Osteoblast (primary cell): ENCODE results near the gene SMYD2. TPM values are rescaled to one million over a fixed set of nuclear protein-coding genes. Genes with fewer than 3 reads are reported as not detected.

Source experiments
- DNase-seq: peaks from one replicate; pipeline ENCODE4 v3.0.0; 2011; ENCODE audit warnings: low spot score, mixed read lengths; ENCODE audit not compliant: insufficient read length; ENCODE audit errors: missing footprints
- H2AFZ ChIP-seq: 2 replicates; pipeline ENCODE4 v1.6.0; 2011; ENCODE audit warnings: mild to moderate bottlenecking, low read length
- H3K27ac ChIP-seq: 2 replicates; pipeline ENCODE4 v1.5.1; 2011; ENCODE audit warnings: mild to moderate bottlenecking, low read depth, low read length, moderate library complexity
- H3K27me3 ChIP-seq: 2 replicates; pipeline ENCODE4 v1.6.0; 2012; ENCODE audit warnings: mild to moderate bottlenecking, control low read depth, inconsistent platforms, low read length, moderate library complexity; ENCODE audit not compliant: insufficient read depth
- H3K36me3 ChIP-seq: 2 replicates; pipeline ENCODE4 v1.5.1; 2011; ENCODE audit warnings: mild to moderate bottlenecking, low read length, control low read depth, moderate library complexity; ENCODE audit not compliant: insufficient read depth
- H3K4me1 ChIP-seq: 2 replicates; pipeline ENCODE4 v1.5.1; 2011; ENCODE audit warnings: mild to moderate bottlenecking, low read length, control low read depth, moderate library complexity; ENCODE audit not compliant: insufficient read depth
- H3K4me2 ChIP-seq: 2 replicates; pipeline ENCODE4 v1.6.0; 2011; ENCODE audit warnings: mild to moderate bottlenecking, low read length; ENCODE audit not compliant: insufficient read depth
- H3K4me3 ChIP-seq: fragments of 200-600 bp; sonication (generic); 3 replicates; pipeline ENCODE4 v1.5.1; 2012; ENCODE audit warnings: mild to moderate bottlenecking, low read length, inconsistent platforms; ENCODE audit not compliant: insufficient read depth
- H3K79me2 ChIP-seq: 2 replicates; pipeline ENCODE4 v1.6.0; 2012; ENCODE audit warnings: mild to moderate bottlenecking, low read length, control low read depth, inconsistent platforms; ENCODE audit not compliant: insufficient read depth
- H3K9me3 ChIP-seq: 2 replicates; pipeline ENCODE4 v1.5.1; 2011; ENCODE audit warnings: low read depth, low read length, control low read depth
- H4K20me1 ChIP-seq: 2 replicates; pipeline ENCODE4 v1.6.0; 2012; ENCODE audit warnings: mild to moderate bottlenecking, low read length, control low read depth; ENCODE audit not compliant: insufficient read depth
- total RNA-seq: library from RNA; depleted of rRNA; stranded (reverse); fragments of >200 nt; gene quantifications from 2 replicates; pipeline ENCODE4 v1.2.3, GENCODE V29; 2012
- TF ChIP-seq, protein P1 (sequence below): IDR thresholded peaks from 2 replicates; pipeline ENCODE4 v1.5.1; 2011; ENCODE audit warnings: mild to moderate bottlenecking, low read depth, low read length, moderate library complexity; ENCODE audit errors: extremely low read depth

SMYD2 gene
- total RNA-seq, 1 donor, result 39.4 TPM

DNA sequence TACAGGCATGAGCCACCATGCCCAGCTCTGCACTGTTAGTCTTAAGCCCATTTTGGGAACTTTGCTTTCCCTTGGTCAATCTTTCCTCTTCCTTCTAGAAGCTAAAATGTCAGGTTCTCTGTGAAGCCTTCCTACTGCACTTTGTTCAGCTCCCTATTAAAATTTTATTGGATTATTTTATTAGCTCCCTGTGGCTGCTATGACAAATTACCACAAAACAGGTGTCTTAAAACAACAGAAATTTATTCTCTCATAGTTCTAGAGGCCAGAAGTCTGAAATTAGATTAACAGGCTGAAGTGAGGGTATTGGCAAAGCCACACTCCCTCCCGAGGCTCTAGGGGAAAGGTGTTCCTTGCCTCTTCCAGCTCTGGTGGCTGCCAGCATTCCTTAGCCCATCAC is 4.2 kb upstream of the SMYD2 start:
- Histone ChIP-seq H3K4me2 (no peak overlapping the region), H3K9me3 (no peaks in the 10 kb centered on the region), H3K27me3 (no peaks in the 10 kb centered on the region), H4K20me1 (no peaks in the 10 kb centered on the region), H3K36me3 (no peaks in the 10 kb centered on the region), H3K4me1 (peaks cover 9% of the 10 kb centered on the region), H3K79me2 (peaks cover 3% of the 10 kb centered on the region), H2AFZ (no peak overlapping the region), H3K4me3 (no peak overlapping the region), H3K27ac (no peak overlapping the region)
- DNase-seq, result no peak
- TF ChIP-seq, protein P1, sequence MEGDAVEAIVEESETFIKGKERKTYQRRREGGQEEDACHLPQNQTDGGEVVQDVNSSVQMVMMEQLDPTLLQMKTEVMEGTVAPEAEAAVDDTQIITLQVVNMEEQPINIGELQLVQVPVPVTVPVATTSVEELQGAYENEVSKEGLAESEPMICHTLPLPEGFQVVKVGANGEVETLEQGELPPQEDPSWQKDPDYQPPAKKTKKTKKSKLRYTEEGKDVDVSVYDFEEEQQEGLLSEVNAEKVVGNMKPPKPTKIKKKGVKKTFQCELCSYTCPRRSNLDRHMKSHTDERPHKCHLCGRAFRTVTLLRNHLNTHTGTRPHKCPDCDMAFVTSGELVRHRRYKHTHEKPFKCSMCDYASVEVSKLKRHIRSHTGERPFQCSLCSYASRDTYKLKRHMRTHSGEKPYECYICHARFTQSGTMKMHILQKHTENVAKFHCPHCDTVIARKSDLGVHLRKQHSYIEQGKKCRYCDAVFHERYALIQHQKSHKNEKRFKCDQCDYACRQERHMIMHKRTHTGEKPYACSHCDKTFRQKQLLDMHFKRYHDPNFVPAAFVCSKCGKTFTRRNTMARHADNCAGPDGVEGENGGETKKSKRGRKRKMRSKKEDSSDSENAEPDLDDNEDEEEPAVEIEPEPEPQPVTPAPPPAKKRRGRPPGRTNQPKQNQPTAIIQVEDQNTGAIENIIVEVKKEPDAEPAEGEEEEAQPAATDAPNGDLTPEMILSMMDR, result no peak

DNA sequence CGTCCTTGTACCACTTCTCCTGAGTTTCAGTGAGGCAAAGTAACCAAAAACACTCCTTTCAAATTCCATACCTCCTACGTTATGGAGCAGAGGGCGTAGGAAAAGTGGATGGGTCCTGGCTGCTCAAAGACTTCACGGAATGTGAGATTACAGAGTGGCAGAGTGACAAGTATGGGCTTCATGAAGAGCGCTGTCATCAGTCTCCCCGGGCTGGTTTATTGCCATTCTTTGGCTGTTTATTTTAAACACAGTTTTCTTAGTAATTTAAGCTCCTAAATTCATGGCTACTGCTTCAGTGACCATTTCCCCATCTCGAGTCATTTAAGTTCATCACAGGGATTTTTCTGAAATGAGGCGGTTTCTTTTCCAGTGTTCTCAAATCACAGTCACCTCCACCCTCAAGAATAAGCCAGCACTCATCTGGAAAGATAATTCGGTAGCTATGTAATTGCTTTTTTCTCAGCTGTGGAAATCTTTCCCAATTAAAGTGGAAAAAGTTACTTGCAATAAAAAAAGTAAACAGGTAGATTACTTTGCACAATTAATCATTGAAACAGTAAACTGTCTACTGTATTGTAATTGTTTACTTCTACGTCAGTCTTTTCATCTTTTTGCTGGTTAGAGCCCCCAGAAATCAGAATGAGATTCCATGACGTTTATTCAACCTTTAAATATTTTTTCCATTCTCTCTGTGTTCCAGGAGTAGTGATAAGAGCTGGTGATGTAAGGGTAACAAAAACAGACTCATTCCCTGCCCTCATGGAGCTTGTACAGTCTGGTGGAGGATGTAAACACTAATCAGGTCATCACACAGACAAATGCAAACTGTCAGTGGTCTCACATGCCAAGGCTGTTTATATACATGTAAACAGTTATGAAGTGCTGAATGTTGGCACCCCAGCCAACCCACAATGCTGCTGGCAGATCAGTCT is 3.0 kb upstream of the SMYD2 start:
- peak overlapping the region; percentile 46 for H3K4me2 ChIP-seq
- TF ChIP-seq, protein P1, result no peak
- no peaks in the 10 kb centered on the region for H3K9me3 ChIP-seq
- H3K4me1 ChIP-seq, result peaks cover 19% of the 10 kb centered on the region
- peaks cover 14% of the 10 kb centered on the region for H3K79me2 ChIP-seq
- no peaks in the 10 kb centered on the region for H3K27me3 ChIP-seq
- no peaks in the 10 kb centered on the region for H3K36me3 ChIP-seq
- H2AFZ ChIP-seq, result no peak overlapping the region
- no peak overlapping the region for H3K4me3 ChIP-seq
- H4K20me1 ChIP-seq, result peaks cover 3% of the 10 kb centered on the region
- DNase-seq, result no peak
- peak overlapping the region; percentile 5 for H3K27ac ChIP-seq

DNA sequence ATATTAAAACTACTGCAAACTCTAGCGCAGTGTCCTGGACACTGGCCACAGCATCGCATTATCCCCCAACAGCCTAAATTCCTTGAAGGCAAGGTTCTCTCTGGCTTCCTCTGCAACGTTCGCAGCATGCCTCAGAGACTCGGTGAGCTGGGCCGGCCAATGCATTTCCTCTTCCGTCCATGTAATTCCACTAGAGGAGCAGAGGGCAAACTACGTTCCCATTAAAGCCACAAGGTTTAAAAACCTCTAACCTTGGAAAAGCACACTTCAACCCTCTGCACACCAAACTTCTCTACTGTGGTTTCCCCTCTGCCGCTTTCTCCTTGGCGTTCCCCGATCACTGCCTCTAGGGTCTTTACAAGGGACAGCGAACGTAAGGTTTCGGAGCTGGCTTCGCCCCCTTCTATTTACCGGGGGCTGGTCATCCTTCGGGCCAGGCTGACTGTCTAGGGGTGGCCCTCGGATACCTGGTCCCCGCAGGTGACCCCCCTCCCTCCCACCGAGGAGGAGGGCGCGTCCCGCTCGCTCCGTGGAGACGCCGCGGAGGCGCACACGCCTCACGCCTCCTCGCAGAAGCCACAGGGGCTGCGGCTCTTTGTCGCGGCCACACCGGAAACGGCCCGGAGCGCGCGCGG is 456 bp upstream of the SMYD2 start:
- H3K4me2 ChIP-seq, result peak overlapping the region; percentile 98
- DNase-seq, result no peak
- H3K27ac ChIP-seq, result peak overlapping the region; percentile 51
- H3K79me2 ChIP-seq, result peaks cover 22% of the 10 kb centered on the region
- peaks cover 6% of the 10 kb centered on the region for H4K20me1 ChIP-seq
- H3K36me3 ChIP-seq, result no peaks in the 10 kb centered on the region
- H3K9me3 ChIP-seq, result no peaks in the 10 kb centered on the region
- TF ChIP-seq, protein P1, result no peak
- H3K4me3 ChIP-seq, result peak overlapping the region; percentile 92
- H3K4me1 ChIP-seq, result peaks cover 19% of the 10 kb centered on the region
- peak overlapping the region; percentile 94 for H2AFZ ChIP-seq
- H3K27me3 ChIP-seq, result no peaks in the 10 kb centered on the region
